IMR-90 (cell line): ENCODE data around the gene CD93. TPM values are rescaled to one million over a fixed set of nuclear protein-coding genes. Genes with fewer than 3 reads are reported as not detected.

Experiments used
- ATAC-seq: fragments of 200-7000 bp; cut with Tn5 transposase; 2 replicates; pipeline ENCODE4 v1.9.1; 2020; ENCODE audit warnings: low read depth, mild to moderate bottlenecking, moderate library complexity
- BruUV-seq: library from RNA; stranded (reverse); fragments of 400-500 nt; replicated peaks from 2 replicates; lab custom pipeline; 2021; lab: Mats Ljungman, UMichigan
- CTCF ChIA-PET: fragments of 300-600 bp; formaldehyde crosslinking; extraction: SDS; loops from one replicate; lab custom pipeline; 2021; ENCODE audit warnings: antibody characterized with exemption; lab: Yijun Ruan, JAX
- POLR2A ChIA-PET: fragments of 300-600 bp; sonication (Branson Sonifier 250); formaldehyde crosslinking; loops from one replicate; lab custom pipeline; 2022; ENCODE audit warnings: antibody characterized with exemption; ENCODE audit not compliant: unreplicated experiment; lab: Charles Lee
- DNase-seq: peaks from one replicate; pipeline ENCODE4 v3.0.0; 2013
- H2AFZ ChIP-seq: replicated peaks from 2 replicates; pipeline ENCODE3; 2013; ENCODE audit warnings: low read length, mild to moderate bottlenecking; ENCODE audit not compliant: poor library complexity
- H2AK5ac ChIP-seq: 2 replicates; pipeline ENCODE4 v1.6.1; 2013; ENCODE audit warnings: low read depth, low read length, inconsistent platforms
- H2AK9ac ChIP-seq: replicated peaks from 2 replicates; pipeline ENCODE3; 2013; ENCODE audit warnings: mild to moderate bottlenecking, low read depth, low read length, moderate library complexity; ENCODE audit not compliant: poor library complexity
- H2BK120ac ChIP-seq: 2 replicates; pipeline ENCODE4 v1.6.1; 2013; ENCODE audit warnings: low read depth, low read length, inconsistent platforms
- H2BK15ac ChIP-seq: 3 replicates; pipeline ENCODE4 v1.6.1; 2013; ENCODE audit warnings: low read depth, low read length, inconsistent platforms
- H2BK20ac ChIP-seq: 2 replicates; pipeline ENCODE4 v1.6.1; 2013; ENCODE audit warnings: low read depth, mild to moderate bottlenecking, inconsistent platforms, low read length, moderate library complexity
- H2BK5ac ChIP-seq: 2 replicates; pipeline ENCODE4 v1.6.1; 2013; ENCODE audit warnings: mild to moderate bottlenecking, low read depth, low read length, inconsistent platforms; ENCODE audit not compliant: poor library complexity, severe bottlenecking
- H3K14ac ChIP-seq: replicated peaks from 2 replicates; pipeline ENCODE4 v1.6.1; 2013; ENCODE audit warnings: low read depth, low read length, inconsistent platforms
- H3K18ac ChIP-seq: 2 replicates; pipeline ENCODE4 v1.6.1; 2013; ENCODE audit warnings: low read depth, low read length, control low read depth
- H3K23ac ChIP-seq: 2 replicates; pipeline ENCODE4 v1.6.1; 2013; ENCODE audit warnings: low read depth, low read length, inconsistent platforms
- H3K27ac ChIP-seq: 2 replicates; pipeline ENCODE4 v1.5.1; 2013; ENCODE audit warnings: mild to moderate bottlenecking, control low read depth, low read length; ENCODE audit not compliant: insufficient read depth
- H3K27me3 ChIP-seq: 2 replicates; pipeline ENCODE4 v1.6.1; 2013; ENCODE audit warnings: low read length; ENCODE audit not compliant: control insufficient read depth, insufficient read depth
- H3K36me3 ChIP-seq: 2 replicates; pipeline ENCODE4 v1.6.1; 2013; ENCODE audit warnings: low read length, mixed read lengths; ENCODE audit not compliant: control insufficient read depth, insufficient read depth
- H3K4ac ChIP-seq: 2 replicates; pipeline ENCODE4 v1.6.1; 2013; ENCODE audit warnings: low read depth, low read length, inconsistent platforms
- H3K4me1 ChIP-seq: 2 replicates; pipeline ENCODE4 v1.6.1; 2013; ENCODE audit warnings: low read length, mixed read lengths; ENCODE audit not compliant: control insufficient read depth, insufficient read depth
- H3K4me2 ChIP-seq: 2 replicates; pipeline ENCODE4 v1.6.1; 2013; ENCODE audit warnings: low read depth, mild to moderate bottlenecking, control low read depth, low read length, moderate library complexity
- H3K4me3 ChIP-seq: 2 replicates; pipeline ENCODE4 v1.5.1; 2013; ENCODE audit warnings: low read depth, mild to moderate bottlenecking, control low read depth, low read length, moderate library complexity; ENCODE audit not compliant: insufficient read depth
- H3K56ac ChIP-seq: 2 replicates; pipeline ENCODE4 v1.6.1; 2013; ENCODE audit warnings: low read length, inconsistent platforms; ENCODE audit not compliant: insufficient read depth; ENCODE audit errors: extremely low read depth
- H3K79me1 ChIP-seq, 2 experiments: 2 replicates each; pipeline ENCODE4 v1.6.1; 2013; ENCODE audit warnings: low read length in 2 of 2, inconsistent platforms in 1 of 2, low read depth in 1 of 2
- H3K9ac ChIP-seq: 2 replicates; pipeline ENCODE4 v1.6.1; 2013; ENCODE audit warnings: low read depth, low read length, control low read depth
- H3K9me1 ChIP-seq: 2 replicates; pipeline ENCODE4 v1.6.1; 2013; ENCODE audit warnings: low read length, inconsistent platforms; ENCODE audit not compliant: insufficient read depth
- H3K9me3 ChIP-seq: 2 replicates; pipeline ENCODE4 v1.6.1; 2013; ENCODE audit warnings: low read length; ENCODE audit not compliant: control insufficient read depth, insufficient read depth
- H4K20me1 ChIP-seq: 2 replicates; pipeline ENCODE4 v1.6.1; 2013; ENCODE audit warnings: low read length, inconsistent platforms; ENCODE audit not compliant: insufficient read depth
- H4K5ac ChIP-seq: 2 replicates; pipeline ENCODE4 v1.6.1; 2013; ENCODE audit warnings: mild to moderate bottlenecking, low read depth, low read length, control low read depth
- H4K8ac ChIP-seq, 2 experiments: 2 replicates each; pipeline ENCODE4 v1.6.1; 2013; ENCODE audit warnings: low read depth in 2 of 2, low read length in 2 of 2, control low read depth in 1 of 2, inconsistent platforms in 1 of 2
- H4K91ac ChIP-seq: 2 replicates; pipeline ENCODE4 v1.6.1; 2013; ENCODE audit warnings: low read depth, low read length, inconsistent platforms; ENCODE audit not compliant: insufficient read depth
- BHLHE40 ChIP-seq: fragments of 150-350 bp; IDR thresholded peaks from 2 replicates; pipeline ENCODE4 v1.6.1; 2016; ENCODE audit warnings: mild to moderate bottlenecking, low read depth, low read length
- CEBPB ChIP-seq: IDR thresholded peaks from 2 replicates; pipeline ENCODE4 v1.6.1; 2012; ENCODE audit warnings: low read depth, low read length, improper control_type of control experiment
- CHD1 ChIP-seq: IDR thresholded peaks from 2 replicates; pipeline ENCODE4 v1.6.1; 2012; ENCODE audit warnings: low read depth, low read length, improper control_type of control experiment
- CTCF ChIP-seq: conservative IDR thresholded peaks from 2 replicates; pipeline ENCODE4 v1.5.1; 2012; ENCODE audit warnings: mild to moderate bottlenecking, low read depth, low read length, improper control_type of control experiment
- ELK1 ChIP-seq: fragments of 150-350 bp; IDR thresholded peaks from 2 replicates; pipeline ENCODE4 v1.6.1; 2016; ENCODE audit warnings: low read depth, mild to moderate bottlenecking, low read length, moderate library complexity, borderline replicate concordance
- FOS ChIP-seq: fragments of 150-350 bp; IDR thresholded peaks from 2 replicates; pipeline ENCODE4 v1.6.1; 2016; ENCODE audit warnings: low read depth, low read length
- MAFK ChIP-seq: IDR thresholded peaks from 2 replicates; pipeline ENCODE4 v1.6.1; 2012; ENCODE audit warnings: low read depth, low read length, improper control_type of control experiment
- MAZ ChIP-seq: IDR thresholded peaks from 2 replicates; pipeline ENCODE4 v1.6.1; 2012; ENCODE audit warnings: low read depth, mild to moderate bottlenecking, low read length, improper control_type of control experiment, moderate library complexity, borderline replicate concordance
- MXI1 ChIP-seq: IDR thresholded peaks from 2 replicates; pipeline ENCODE4 v1.6.1; 2012; ENCODE audit warnings: low read depth, mild to moderate bottlenecking, low read length, moderate library complexity, borderline replicate concordance
- NFE2L2 ChIP-seq: fragments of 150-350 bp; IDR thresholded peaks from 2 replicates; pipeline ENCODE4 v1.6.1; 2016; ENCODE audit warnings: low read depth, mild to moderate bottlenecking, low read length
- POLR2A ChIP-seq: IDR thresholded peaks from 2 replicates; pipeline ENCODE4 v1.6.1; 2012; ENCODE audit warnings: mild to moderate bottlenecking, low read depth, low read length
- RAD21 ChIP-seq: IDR thresholded peaks from 2 replicates; pipeline ENCODE4 v1.6.1; 2012; ENCODE audit warnings: low read length, improper control_type of control experiment
- RCOR1 ChIP-seq: IDR thresholded peaks from 2 replicates; pipeline ENCODE4 v1.6.1; 2012; ENCODE audit warnings: mild to moderate bottlenecking, low read length, improper control_type of control experiment; ENCODE audit not compliant: insufficient replicate concordance
- RFX5 ChIP-seq: IDR thresholded peaks from 2 replicates; pipeline ENCODE4 v1.8.0; 2012; ENCODE audit warnings: low read depth, mild to moderate bottlenecking, low read length, moderate library complexity
- SMC3 ChIP-seq: fragments of 150-350 bp; IDR thresholded peaks from 2 replicates; pipeline ENCODE4 v1.6.1; 2016; ENCODE audit warnings: low read depth, mild to moderate bottlenecking, antibody characterized with exemption, low read length, moderate library complexity
- USF2 ChIP-seq: fragments of 150-350 bp; IDR thresholded peaks from 2 replicates; pipeline ENCODE4 v1.6.1; 2017; ENCODE audit warnings: mild to moderate bottlenecking, antibody characterized with exemption, low read length, low read depth
- WGBS, 2 experiments: methylation state at CpG; one replicate each; pipeline versions ENCODE4 v1.1.5 to v1.1.7; 2013; ENCODE audit warnings: missing lambda C conversion rate in 2 of 2; ENCODE audit not compliant: insufficient read length in 1 of 2; ENCODE audit errors: extremely low coverage in 2 of 2; 5-methylcytosine and 5-hydroxymethylcytosine counted together
- dilution Hi-C: fragments of 300-500 bp; cut with HindIII; formaldehyde crosslinking; loops from one replicate; pipeline ENCODE4 v1.14.3; 2018; ENCODE audit warnings: low sequenced_read_pairs; ENCODE audit not compliant: unreplicated experiment
- in situ Hi-C: fragments of 300-500 bp; cut with MboI; formaldehyde crosslinking; loops from 3 replicates; pipeline ENCODE4 v1.14.3; 2019; ENCODE audit warnings: low sequenced_read_pairs, inconsistent platforms, mixed read lengths
- intact Hi-C: fragments of 100-400 bp; cut with micrococcal nuclease; formaldehyde crosslinking; loops from 2 replicates; pipeline ENCODE4 v1.10.0; 2022
- polyA plus RNA-seq, 3 experiments: library from polyadenylated mRNA; depleted of rRNA; stranded (reverse); fragments of >200 nt; gene quantifications; 2 replicates each; pipeline ENCODE4 v1.2.3, GENCODE V29; 2012; ENCODE audit warnings: low replicate concordance in 1 of 3
- total RNA-seq: library from RNA; depleted of rRNA; stranded (reverse); fragments of >200 nt; gene quantifications from 2 replicates; pipeline ENCODE4 v1.2.3, GENCODE V29; 2012

CD93 gene
- total and polyA plus RNA-seq, 2 of the 4 experiments (the other 2 are of a cell fraction) = under 0.01 to 0.02 TPM

- TF ChIP-seq RCOR1 = no peak
- TF ChIP-seq CHD1 = no peak
- TF ChIP-seq FOS = no peak
- no peak for TF ChIP-seq POLR2A
- TF ChIP-seq NFE2L2 = no peak
- no peak for TF ChIP-seq CTCF
- no peak for TF ChIP-seq RAD21
- no peak for TF ChIP-seq BHLHE40
- no peak for TF ChIP-seq SMC3
- no peak for TF ChIP-seq RFX5
- no peak for TF ChIP-seq MAFK
- no peak for TF ChIP-seq MXI1
- no peak for TF ChIP-seq USF2
- TF ChIP-seq MAZ = no peak
- TF ChIP-seq ELK1 = no peak
- no peak for TF ChIP-seq CEBPB
These were observed 46.8 kb downstream of the CD93 start for GRCh38 chr20:23039136-23039875.

More at GRCh38 chr20:23039136-23039875, 46.8 kb downstream of the CD93 start:
- Histone ChIP-seq H3K4me2 (no peak overlapping the region), H3K27me3 (peaks cover 37% of the 10 kb centered on the region), H4K5ac (no peak overlapping the region), H3K18ac (no peak overlapping the region), H3K9me1 (no peaks in the 10 kb centered on the region), H2AK5ac (no peak overlapping the region), H2BK20ac (no peak overlapping the region), H3K4ac (no peak overlapping the region), H3K4me1 (no peaks in the 10 kb centered on the region; the same call in 1 of the 2 replicates), H3K9me3 (no peaks in the 10 kb centered on the region), H4K20me1 (no peaks in the 10 kb centered on the region), H3K9ac (no peak overlapping the region), H2AFZ (no peak overlapping the region), H3K14ac (no peak overlapping the region), H2BK5ac (no peak overlapping the region), H2BK120ac (no peak overlapping the region), H3K27ac (no peak overlapping the region), H3K4me3 (no peak overlapping the region), H3K36me3 (no peaks in the 10 kb centered on the region), H2BK15ac (no peak overlapping the region), H4K91ac (no peak overlapping the region), H3K23ac (no peak overlapping the region), H3K79me1 (no peaks in the 10 kb centered on the region), H4K8ac (no peak overlapping the region), H2AK9ac (no peak overlapping the region), H3K56ac (no peak overlapping the region)
- POLR2A ChIA-PET = no interaction called here
- CTCF ChIA-PET = no interaction called here
- in situ Hi-C loops = no loop called here
- 40% methylated on average over 1 of the region's 5 CpGs; no CpG with 5 or more reads in 1 of the 2 experiments for WGBS, 2 experiments
- BruUV-seq = no TSS peak
- DNase-seq (no peak), ATAC-seq (no peak)
- intact Hi-C loops = no loop called here
- dilution Hi-C loops = no loop called here
